ENCODE data around the gene CELA2A. TPM values are rescaled to one million over a fixed set of nuclear protein-coding genes. Genes with fewer than 3 reads are reported as not detected.

The CELA2A gene
- total and polyA plus RNA-seq, 4 experiments from 2014 or later = not detected

- Histone ChIP-seq H3K27ac (ENCODE audit: low read depth, low read length) (no peak overlapping the region), H3K4me3 (ENCODE audit: low read length in 2 of 2) (no peak overlapping the region), H3K9me3 (ENCODE audit: control insufficient read depth in 1 of 2, low read length in 2 of 2) (no peaks in the 10 kb centered on the region), H3K27me3 (ENCODE audit: insufficient read depth, low read length) (no peaks in the 10 kb centered on the region), H3K36me3 (ENCODE audit: insufficient read depth, low read length) (no peaks in the 10 kb centered on the region), H3K4me1 (ENCODE audit: insufficient read depth, low read length) (no peaks in the 10 kb centered on the region)
- peaks cover 0 to 4% (median under 1%) of the 10 kb centered on the region in 4 donors for H3K4me1 Mint-ChIP-seq
- ChIA-PET POLR2A (ENCODE audit: partially characterized antibody) (no interaction called here), CTCF (ENCODE audit: partially characterized antibody) (no interaction called here)
- no peaks in the 10 kb centered on the region for H3K36me3 Mint-ChIP-seq
- no peak overlapping the region for H3K27ac Mint-ChIP-seq
- no peak for DNase-seq
- peaks cover 1 to 5% of the 10 kb centered on the region in 2 donors for H3K27me3 Mint-ChIP-seq
- intact Hi-C loops (cut with micrococcal nuclease) = no loop called here
- H3K4me3 Mint-ChIP-seq = no peak overlapping the region
- H3K9me3 Mint-ChIP-seq = no peaks in the 10 kb centered on the region
Measured at GRCh38 chr1:15442759-15443158, 13.8 kb upstream of the CELA2A start.

- intact Hi-C loops (cut with micrococcal nuclease) = no loop called here
- Mint-ChIP-seq H3K4me3 (no peak overlapping the region), H3K4me1 (peaks cover 0 to 4% (median under 1%) of the 10 kb centered on the region in 4 donors), H3K27me3 (peaks cover 1 to 5% of the 10 kb centered on the region in 2 donors), H3K9me3 (no peaks in the 10 kb centered on the region), H3K27ac (no peak overlapping the region), H3K36me3 (no peaks in the 10 kb centered on the region)
- Histone ChIP-seq H3K4me1 (ENCODE audit: insufficient read depth, low read length) (no peaks in the 10 kb centered on the region), H3K9me3 (ENCODE audit: control insufficient read depth in 1 of 2, low read length in 2 of 2) (no peaks in the 10 kb centered on the region), H3K27ac (ENCODE audit: low read depth, low read length) (no peak overlapping the region), H3K27me3 (ENCODE audit: insufficient read depth, low read length) (no peaks in the 10 kb centered on the region), H3K4me3 (ENCODE audit: low read length in 2 of 2) (no peak overlapping the region), H3K36me3 (ENCODE audit: insufficient read depth, low read length) (no peaks in the 10 kb centered on the region)
- ChIA-PET CTCF (ENCODE audit: partially characterized antibody) (no interaction called here), POLR2A (ENCODE audit: partially characterized antibody) (no interaction called here)
- no peak for DNase-seq
Measured at GRCh38 chr1:15443281-15443680, 13.3 kb upstream of the CELA2A start.

GRCh38 chr1:15444468-15445389 lies 11.8 kb upstream of the CELA2A start:
- Histone ChIP-seq H3K4me3 (ENCODE audit: low read length in 2 of 2) (no peak overlapping the region), H3K27ac (ENCODE audit: low read depth, low read length) (no peak overlapping the region), H3K36me3 (ENCODE audit: insufficient read depth, low read length) (no peaks in the 10 kb centered on the region), H3K9me3 (ENCODE audit: control insufficient read depth in 1 of 2, low read length in 2 of 2) (no peaks in the 10 kb centered on the region), H3K4me1 (ENCODE audit: insufficient read depth, low read length) (no peaks in the 10 kb centered on the region), H3K27me3 (ENCODE audit: insufficient read depth, low read length) (no peaks in the 10 kb centered on the region)
- Mint-ChIP-seq H3K27me3 (peaks cover 1 to 8% of the 10 kb centered on the region in 2 donors), H3K4me1 (peaks cover 0 to 4% (median under 1%) of the 10 kb centered on the region in 4 donors), H3K9me3 (no peaks in the 10 kb centered on the region), H3K36me3 (no peaks in the 10 kb centered on the region), H3K27ac (no peak overlapping the region), H3K4me3 (no peak overlapping the region)
- POLR2A ChIA-PET (ENCODE audit: partially characterized antibody) = no interaction called here
- DNase-seq = no peak
- intact Hi-C loops (cut with micrococcal nuclease) = no loop called here
- CTCF ChIA-PET (ENCODE audit: partially characterized antibody) = interaction anchor here (1.0 kb wide), 1 partner anchor 10 kb away, joined by 3 read pairs; no protein-coding TSS in a partner anchor

- ChIA-PET POLR2A (ENCODE audit: partially characterized antibody) (no interaction called here), CTCF (ENCODE audit: partially characterized antibody) (interaction anchor here (1.0 kb wide), 1 partner anchor 11 kb away, joined by 3 read pairs; no protein-coding TSS in a partner anchor)
- no peaks in the 10 kb centered on the region for H3K27me3 ChIP-seq (ENCODE audit: insufficient read depth, low read length)
- intact Hi-C loops (cut with micrococcal nuclease) = no loop called here
- Mint-ChIP-seq H3K27me3 (peaks cover 1 to 9% of the 10 kb centered on the region in 2 donors), H3K27ac (peak overlapping the region in 1 of 7 donors; percentile 35), H3K4me3 (no peak overlapping the region), H3K36me3 (no peaks in the 10 kb centered on the region), H3K4me1 (peaks cover 0 to 4% (median under 1%) of the 10 kb centered on the region in 4 donors), H3K9me3 (no peaks in the 10 kb centered on the region)
- no peak overlapping the region for H3K4me3 ChIP-seq (ENCODE audit: low read length in 2 of 2)
- no peaks in the 10 kb centered on the region for H3K9me3 ChIP-seq (ENCODE audit: control insufficient read depth in 1 of 2, low read length in 2 of 2)
- no peaks in the 10 kb centered on the region for H3K4me1 ChIP-seq (ENCODE audit: insufficient read depth, low read length)
- no peak for DNase-seq
- H3K36me3 ChIP-seq (ENCODE audit: insufficient read depth, low read length) = no peaks in the 10 kb centered on the region
- no peak overlapping the region for H3K27ac ChIP-seq (ENCODE audit: low read depth, low read length)
Measured at GRCh38 chr1:15445390-15446122, 11.0 kb upstream of the CELA2A start.

- Histone ChIP-seq H3K4me3 (ENCODE audit: low read length in 2 of 2) (no peak overlapping the region), H3K27ac (ENCODE audit: low read depth, low read length) (no peak overlapping the region), H3K9me3 (ENCODE audit: control insufficient read depth in 1 of 2, low read length in 2 of 2) (no peaks in the 10 kb centered on the region), H3K27me3 (ENCODE audit: insufficient read depth, low read length) (no peaks in the 10 kb centered on the region), H3K36me3 (ENCODE audit: insufficient read depth, low read length) (no peaks in the 10 kb centered on the region), H3K4me1 (ENCODE audit: insufficient read depth, low read length) (no peaks in the 10 kb centered on the region)
- ChIA-PET POLR2A (ENCODE audit: partially characterized antibody) (no interaction called here), CTCF (ENCODE audit: partially characterized antibody) (no interaction called here)
- H3K27ac Mint-ChIP-seq = peak overlapping the region in 1 of 7 donors; percentile 35
- peaks cover 0 to 4% (median under 1%) of the 10 kb centered on the region in 4 donors for H3K4me1 Mint-ChIP-seq
- peaks cover 3 to 9% of the 10 kb centered on the region in 2 donors for H3K27me3 Mint-ChIP-seq
- DNase-seq = no peak
- H3K9me3 Mint-ChIP-seq = no peaks in the 10 kb centered on the region
- no peaks in the 10 kb centered on the region for H3K36me3 Mint-ChIP-seq
- H3K4me3 Mint-ChIP-seq = peak overlapping the region in 1 of 8 donors; percentile 40
- intact Hi-C loops (cut with micrococcal nuclease) = no loop called here
Measured at GRCh38 chr1:15446212-15446611, 10.3 kb upstream of the CELA2A start.

GRCh38 chr1:15448877-15449462 lies 7.6 kb upstream of the CELA2A start:
- Mint-ChIP-seq H3K36me3 (no peaks in the 10 kb centered on the region), H3K27me3 (peaks cover 4 to 7% of the 10 kb centered on the region in 2 donors), H3K9me3 (no peaks in the 10 kb centered on the region), H3K4me3 (no peak overlapping the region), H3K27ac (no peak overlapping the region), H3K4me1 (peaks cover 0 to 4% (median under 1%) of the 10 kb centered on the region in 4 donors)
- H3K4me3 ChIP-seq (ENCODE audit: low read length in 2 of 2) = no peak overlapping the region
- H3K4me1 ChIP-seq (ENCODE audit: insufficient read depth, low read length) = no peaks in the 10 kb centered on the region
- no peak for DNase-seq
- no peaks in the 10 kb centered on the region for H3K9me3 ChIP-seq (ENCODE audit: control insufficient read depth in 1 of 2, low read length in 2 of 2)
- ChIA-PET POLR2A (ENCODE audit: partially characterized antibody) (no interaction called here), CTCF (ENCODE audit: partially characterized antibody) (interaction anchor here (0.5 kb wide), 1 partner anchor 153 kb away, joined by 3 read pairs; no protein-coding TSS in a partner anchor)
- no peak overlapping the region for H3K27ac ChIP-seq (ENCODE audit: low read depth, low read length)
- H3K36me3 ChIP-seq (ENCODE audit: insufficient read depth, low read length) = no peaks in the 10 kb centered on the region
- H3K27me3 ChIP-seq (ENCODE audit: insufficient read depth, low read length) = no peaks in the 10 kb centered on the region
- intact Hi-C loops (cut with micrococcal nuclease) = no loop called here

GRCh38 chr1:15449567-15449966 lies 7.0 kb upstream of the CELA2A start:
- H3K27ac ChIP-seq (ENCODE audit: low read depth, low read length) = no peak overlapping the region
- H3K9me3 Mint-ChIP-seq = no peaks in the 10 kb centered on the region
- H3K27ac Mint-ChIP-seq = peak overlapping the region in 1 of 7 donors; percentile 46
- no peaks in the 10 kb centered on the region for H3K27me3 ChIP-seq (ENCODE audit: insufficient read depth, low read length)
- intact Hi-C loops (cut with micrococcal nuclease) = no loop called here
- H3K4me3 Mint-ChIP-seq = no peak overlapping the region
- POLR2A ChIA-PET (ENCODE audit: partially characterized antibody) = no interaction called here
- H3K9me3 ChIP-seq (ENCODE audit: control insufficient read depth in 1 of 2, low read length in 2 of 2) = no peaks in the 10 kb centered on the region
- CTCF ChIA-PET (ENCODE audit: partially characterized antibody) = no interaction called here
- no peaks in the 10 kb centered on the region for H3K4me1 ChIP-seq (ENCODE audit: insufficient read depth, low read length)
- no peak for DNase-seq
- H3K4me3 ChIP-seq (ENCODE audit: low read length in 2 of 2) = no peak overlapping the region
- H3K36me3 Mint-ChIP-seq = no peaks in the 10 kb centered on the region
- peaks cover 4 to 7% of the 10 kb centered on the region in 2 donors for H3K27me3 Mint-ChIP-seq
- H3K4me1 Mint-ChIP-seq = peaks cover 0 to 4% (median under 1%) of the 10 kb centered on the region in 4 donors
- H3K36me3 ChIP-seq (ENCODE audit: insufficient read depth, low read length) = no peaks in the 10 kb centered on the region
